Uterus (tissue), 2 donors: ENCODE results near the gene PIEZO2.

ENCODE experiments used
- CTCF ChIP-seq, 4 experiments: fragments of 200-600 bp in 2 of 4; fragments of 450-650 bp in 2 of 4; sonication (generic) in 2 of 4; IDR thresholded peaks; one replicate each; pipeline ENCODE4 v1.5.1; 2016 to 2019; ENCODE audit warnings: antibody characterized with exemption in 4 of 4, mild to moderate bottlenecking in 2 of 4, moderate library complexity in 1 of 4
- POLR2A ChIP-seq, 2 donors: fragments of 450-650 bp; IDR thresholded peaks; one replicate each; pipeline ENCODE4 v1.6.1; 2016; ENCODE audit warnings: antibody characterized with exemption in 2 of 2, mild to moderate bottlenecking in 1 of 2, moderate library complexity in 1 of 2

DNA sequence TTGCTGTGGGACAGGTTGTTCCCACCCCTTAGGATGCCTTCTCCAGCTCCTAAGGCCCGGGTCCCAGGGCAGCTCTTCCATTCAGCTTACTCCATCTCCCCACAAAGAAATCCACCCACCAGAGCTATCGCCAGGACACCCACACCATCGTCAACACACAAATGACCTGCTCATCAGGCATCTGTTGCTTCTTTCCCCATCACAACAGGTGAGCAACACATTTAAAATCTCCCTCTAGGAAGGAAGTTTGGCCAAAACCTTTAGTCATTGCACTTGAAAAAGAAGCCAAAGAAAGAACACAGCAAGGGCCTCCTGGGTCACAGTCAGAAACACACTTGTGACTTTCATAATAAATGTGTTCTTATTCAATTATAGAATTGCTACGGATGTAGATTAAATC lies 289.0 kb downstream of the PIEZO2 start:
- no peak for TF ChIP-seq CTCF (IDR thresholded peaks at IDR 0.05)
- no peak for TF ChIP-seq POLR2A (IDR thresholded peaks at IDR 0.05)
